Measurements from ENCODE around the gene RARA. TPM values are rescaled to one million over a fixed set of nuclear protein-coding genes. Genes with fewer than 3 reads are reported as not detected.
A peak's percentile ranks its signal among the peaks of the same experiment; 100 is the strongest.
"Not testable (repeated sequence)": the region's sequence is repeated elsewhere in the genome, so short reads cannot be mapped to it uniquely, and the experiment has no call there.

The RARA gene
- total RNA-seq, 1 donor from 2014 or later, result 38.8 TPM

DNA sequence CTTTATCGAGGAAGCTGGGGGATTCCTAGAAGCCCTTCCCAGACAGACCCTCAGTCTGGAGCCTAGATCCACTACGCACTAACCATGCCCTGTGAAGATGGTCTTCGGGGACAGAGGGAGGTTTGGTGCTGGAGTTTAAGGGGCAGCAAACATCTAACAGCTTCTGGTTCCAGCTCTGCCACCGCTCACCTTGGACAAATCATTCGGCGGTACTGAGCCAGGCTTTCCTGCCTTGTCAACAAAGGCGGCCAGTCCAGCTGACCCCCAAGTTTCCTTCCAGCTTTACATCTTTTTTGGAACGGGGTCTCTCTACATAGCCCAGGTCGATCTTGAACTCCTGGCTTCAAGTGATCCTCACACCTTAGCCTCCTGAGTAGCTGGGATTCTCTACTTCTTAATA is 55.9 kb downstream of the RARA start:
- H3K4me3 ChIP-seq (ENCODE audit: insufficient read depth, low read depth, low read length), result no peak overlapping the region
- H3K27me3 Mint-ChIP-seq (ENCODE audit: low read depth, unreplicated experiment), result peaks cover 9% of the 10 kb centered on the region
- H3K9me3 Mint-ChIP-seq (ENCODE audit: unreplicated experiment), result no peaks in the 10 kb centered on the region
- peaks cover 2% of the 10 kb centered on the region for H3K4me1 Mint-ChIP-seq (ENCODE audit: low read depth, unreplicated experiment)
- TF ChIP-seq CTCF (IDR thresholded peaks at IDR 0.05; ENCODE audit: insufficient read depth, low read depth, low read length) (no peak), EZH2 (IDR thresholded peaks at IDR 0.05; ENCODE audit: insufficient read depth, low read length) (no peak)
- no peaks in the 10 kb centered on the region for H4K20me1 ChIP-seq (ENCODE audit: insufficient read depth, low read length)
- H3K36me3 ChIP-seq (ENCODE audit: insufficient read depth, low read length), result no peaks in the 10 kb centered on the region
- H3K4me1 ChIP-seq (ENCODE audit: insufficient read depth, low read length), result peaks cover 6% of the 10 kb centered on the region
- peak overlapping the region; percentile 27 for H3K4me3 Mint-ChIP-seq (ENCODE audit: unreplicated experiment)
- no peak for DNase-seq (ENCODE audit: low read depth)
- no peaks in the 10 kb centered on the region for H3K36me3 Mint-ChIP-seq (ENCODE audit: low read depth, unreplicated experiment)
- peak overlapping the region; percentile 90 for H3K4me2 ChIP-seq (ENCODE audit: low read length)
- H3K27ac Mint-ChIP-seq (ENCODE audit: unreplicated experiment), result no peak overlapping the region
- H3K79me2 ChIP-seq (ENCODE audit: insufficient read depth, low read length), result no peaks in the 10 kb centered on the region
- no peak overlapping the region for H2AFZ ChIP-seq (ENCODE audit: low read depth, low read length)
- no peak overlapping the region for H3K9ac ChIP-seq (ENCODE audit: low read length)
- no peak overlapping the region for H3K27ac ChIP-seq (ENCODE audit: low read depth, low read length)
- no peak for FAIRE-seq
- H3K27me3 ChIP-seq (ENCODE audit: insufficient read depth, low read length), result peaks cover 4% of the 10 kb centered on the region
- no peaks in the 10 kb centered on the region for H3K9me3 ChIP-seq (ENCODE audit: insufficient read depth, low read depth, low read length)

- Mint-ChIP-seq H3K9me3 (ENCODE audit: unreplicated experiment) (no peaks in the 10 kb centered on the region), H3K27me3 (ENCODE audit: low read depth, unreplicated experiment) (peaks cover 3% of the 10 kb centered on the region), H3K4me1 (ENCODE audit: low read depth, unreplicated experiment) (peaks cover 2% of the 10 kb centered on the region), H3K36me3 (ENCODE audit: low read depth, unreplicated experiment) (no peaks in the 10 kb centered on the region), H3K27ac (ENCODE audit: unreplicated experiment) (no peak overlapping the region), H3K4me3 (ENCODE audit: unreplicated experiment) (no peak overlapping the region)
- H3K4me2 ChIP-seq (ENCODE audit: low read length), result no peak overlapping the region
- H3K36me3 ChIP-seq (ENCODE audit: insufficient read depth, low read length), result no peaks in the 10 kb centered on the region
- H2AFZ ChIP-seq (ENCODE audit: low read depth, low read length), result no peak overlapping the region
- no peaks in the 10 kb centered on the region for H4K20me1 ChIP-seq (ENCODE audit: insufficient read depth, low read length)
- no peak overlapping the region for H3K4me3 ChIP-seq (ENCODE audit: insufficient read depth, low read depth, low read length)
- H3K4me1 ChIP-seq (ENCODE audit: insufficient read depth, low read length), result peaks cover 6% of the 10 kb centered on the region
- DNase-seq (ENCODE audit: low read depth) (no peak), FAIRE-seq (no peak)
- no peak for TF ChIP-seq CTCF (IDR thresholded peaks at IDR 0.05; ENCODE audit: insufficient read depth, low read depth, low read length)
- no peak for TF ChIP-seq EZH2 (IDR thresholded peaks at IDR 0.05; ENCODE audit: insufficient read depth, low read length)
- H3K79me2 ChIP-seq (ENCODE audit: insufficient read depth, low read length), result no peaks in the 10 kb centered on the region
- no peak overlapping the region for H3K9ac ChIP-seq (ENCODE audit: low read length)
- H3K27ac ChIP-seq (ENCODE audit: low read depth, low read length), result no peak overlapping the region
- peaks cover 4% of the 10 kb centered on the region for H3K27me3 ChIP-seq (ENCODE audit: insufficient read depth, low read length)
- H3K9me3 ChIP-seq (ENCODE audit: insufficient read depth, low read depth, low read length), result no peaks in the 10 kb centered on the region
Measured at GRCh38 chr17:40366076-40366860, 57.3 kb downstream of the RARA start.

GRCh38 chr17:40366861-40367518 is 58.0 kb downstream of the RARA start:
- Mint-ChIP-seq H3K4me1 (ENCODE audit: low read depth, unreplicated experiment) (peaks cover 3% of the 10 kb centered on the region), H3K4me3 (ENCODE audit: unreplicated experiment) (no peak overlapping the region), H3K36me3 (ENCODE audit: low read depth, unreplicated experiment) (no peaks in the 10 kb centered on the region), H3K27ac (ENCODE audit: unreplicated experiment) (no peak overlapping the region), H3K9me3 (ENCODE audit: unreplicated experiment) (no peaks in the 10 kb centered on the region), H3K27me3 (ENCODE audit: low read depth, unreplicated experiment) (no peaks in the 10 kb centered on the region)
- Histone ChIP-seq H3K4me3 (ENCODE audit: insufficient read depth, low read depth, low read length) (no peak overlapping the region), H3K9me3 (ENCODE audit: insufficient read depth, low read depth, low read length) (no peaks in the 10 kb centered on the region), H3K36me3 (ENCODE audit: insufficient read depth, low read length) (no peaks in the 10 kb centered on the region), H3K4me2 (ENCODE audit: low read length) (no peak overlapping the region), H3K27me3 (ENCODE audit: insufficient read depth, low read length) (peaks cover 4% of the 10 kb centered on the region), H2AFZ (ENCODE audit: low read depth, low read length) (no peak overlapping the region), H3K4me1 (ENCODE audit: insufficient read depth, low read length) (peaks cover 6% of the 10 kb centered on the region), H3K9ac (ENCODE audit: low read length) (no peak overlapping the region), H4K20me1 (ENCODE audit: insufficient read depth, low read length) (no peaks in the 10 kb centered on the region), H3K79me2 (ENCODE audit: insufficient read depth, low read length) (no peaks in the 10 kb centered on the region), H3K27ac (ENCODE audit: low read depth, low read length) (no peak overlapping the region)
- FAIRE-seq, result no peak
- DNase-seq (ENCODE audit: low read depth), result no peak
- TF ChIP-seq EZH2 (IDR thresholded peaks at IDR 0.05; ENCODE audit: insufficient read depth, low read length) (no peak), CTCF (IDR thresholded peaks at IDR 0.05; ENCODE audit: insufficient read depth, low read depth, low read length) (no peak)

- H3K27ac Mint-ChIP-seq (ENCODE audit: unreplicated experiment); H3K9me3 ChIP-seq (ENCODE audit: insufficient read depth, low read depth, low read length); DNase-seq (ENCODE audit: low read depth); H2AFZ ChIP-seq (ENCODE audit: low read depth, low read length); H3K9me3 Mint-ChIP-seq (ENCODE audit: unreplicated experiment); H3K4me1 ChIP-seq (ENCODE audit: insufficient read depth, low read length); H3K79me2 ChIP-seq (ENCODE audit: insufficient read depth, low read length); H3K4me3 Mint-ChIP-seq (ENCODE audit: unreplicated experiment); H3K27ac ChIP-seq (ENCODE audit: low read depth, low read length); H3K27me3 Mint-ChIP-seq (ENCODE audit: low read depth, unreplicated experiment); FAIRE-seq; H3K9ac ChIP-seq (ENCODE audit: low read length); H3K36me3 Mint-ChIP-seq (ENCODE audit: low read depth, unreplicated experiment); H3K36me3 ChIP-seq (ENCODE audit: insufficient read depth, low read length); H3K4me2 ChIP-seq (ENCODE audit: low read length); H3K27me3 ChIP-seq (ENCODE audit: insufficient read depth, low read length); H4K20me1 ChIP-seq (ENCODE audit: insufficient read depth, low read length); H3K4me3 ChIP-seq (ENCODE audit: insufficient read depth, low read depth, low read length); H3K4me1 Mint-ChIP-seq (ENCODE audit: low read depth, unreplicated experiment): not testable (repeated sequence)
Measured at GRCh38 chr17:40367728-40368127, 58.7 kb downstream of the RARA start.
